ENCODE measurements around the gene DAAM1.

DAAM1 gene

DNA sequence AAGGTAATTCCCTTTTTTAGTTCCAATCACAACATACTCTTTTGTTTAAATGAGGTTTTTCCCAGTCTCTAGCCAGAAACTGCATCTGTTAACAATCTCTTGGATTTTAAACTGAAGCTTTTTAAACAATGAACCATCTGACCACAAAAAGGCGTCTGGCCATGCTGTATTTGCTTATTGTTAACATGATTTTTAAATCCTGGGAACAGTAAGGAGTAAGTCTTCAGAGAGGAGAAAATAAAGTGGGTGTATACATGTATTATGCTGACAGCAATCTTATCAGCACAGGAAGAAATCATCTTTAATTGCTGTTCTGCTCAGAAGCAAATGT lies 106.2 kb downstream of the DAAM1 start:
- no peak for DNase-seq

DNA sequence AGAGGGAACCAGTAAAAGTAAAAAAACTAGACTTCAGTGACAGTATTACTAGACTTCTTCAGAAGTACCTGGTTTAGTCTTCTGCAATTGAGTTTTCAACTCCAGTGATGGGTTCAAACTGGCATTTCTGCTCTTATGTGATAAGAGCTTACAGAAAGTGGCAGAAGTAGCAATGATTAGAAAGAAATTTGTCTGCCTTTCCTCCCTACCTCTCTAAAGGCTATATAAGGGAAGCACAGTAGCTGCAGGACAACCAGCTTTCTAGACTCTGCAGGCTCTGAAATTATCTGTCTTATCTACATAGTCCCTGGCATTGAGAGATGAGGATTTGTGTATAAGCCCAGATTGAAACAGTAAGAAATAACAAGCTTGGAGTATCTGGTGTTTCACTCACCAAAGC lies 107.5 kb downstream of the DAAM1 start:
- DNase-seq, result no peak

DNA sequence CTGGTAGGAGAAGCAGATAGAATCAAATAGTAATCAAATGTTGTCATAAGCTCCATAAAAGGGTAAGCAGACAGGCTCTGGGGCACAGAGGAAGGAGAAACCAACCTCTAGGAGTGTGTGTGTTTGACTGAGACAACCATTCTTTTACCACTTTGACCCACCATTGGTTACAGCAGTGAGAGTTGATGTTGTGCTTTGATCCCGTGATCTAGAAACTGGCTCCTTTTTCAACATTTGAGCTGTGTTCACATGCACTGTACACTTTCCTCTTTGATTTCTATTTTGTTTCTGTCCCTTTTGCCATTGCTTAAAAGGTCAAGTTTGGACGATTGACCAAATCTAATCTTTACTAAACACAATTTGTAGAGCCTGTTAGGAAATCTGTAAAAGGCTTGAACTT lies 108.0 kb downstream of the DAAM1 start:
- DNase-seq, result no peak

DNA sequence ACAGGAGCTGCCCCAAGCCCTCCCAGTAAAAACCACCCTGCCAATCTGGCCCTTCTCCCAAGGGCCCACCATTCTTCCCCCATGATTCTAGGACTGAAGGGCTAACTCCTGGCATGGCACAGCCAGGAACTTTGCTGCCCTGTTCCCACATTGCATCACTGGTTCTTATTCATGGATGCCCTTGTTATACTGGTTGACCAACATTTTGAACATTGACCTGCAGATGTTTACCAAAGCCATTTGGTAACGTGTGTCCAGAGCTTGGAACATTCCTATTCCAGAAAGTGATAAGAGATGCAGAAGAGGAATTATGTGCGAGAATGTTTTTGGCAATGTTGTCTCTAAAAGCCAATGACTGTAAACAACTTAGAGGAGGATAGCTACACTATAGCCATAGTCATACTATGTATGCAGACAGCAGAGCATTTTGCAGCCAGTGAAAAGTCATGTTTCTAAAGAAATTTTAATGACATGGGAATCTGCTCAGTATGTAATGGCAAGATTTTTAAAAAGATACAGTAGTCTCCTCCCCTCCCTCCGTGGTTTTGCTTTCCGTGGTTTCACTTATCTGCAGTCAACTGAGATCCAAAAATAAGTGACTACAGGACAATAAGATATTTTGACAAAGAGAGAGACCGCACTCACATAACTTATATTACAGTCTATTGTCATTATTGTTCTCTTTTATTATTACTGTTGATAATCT lies 108.8 kb downstream of the DAAM1 start:
- DNase-seq, result no peak

DNA sequence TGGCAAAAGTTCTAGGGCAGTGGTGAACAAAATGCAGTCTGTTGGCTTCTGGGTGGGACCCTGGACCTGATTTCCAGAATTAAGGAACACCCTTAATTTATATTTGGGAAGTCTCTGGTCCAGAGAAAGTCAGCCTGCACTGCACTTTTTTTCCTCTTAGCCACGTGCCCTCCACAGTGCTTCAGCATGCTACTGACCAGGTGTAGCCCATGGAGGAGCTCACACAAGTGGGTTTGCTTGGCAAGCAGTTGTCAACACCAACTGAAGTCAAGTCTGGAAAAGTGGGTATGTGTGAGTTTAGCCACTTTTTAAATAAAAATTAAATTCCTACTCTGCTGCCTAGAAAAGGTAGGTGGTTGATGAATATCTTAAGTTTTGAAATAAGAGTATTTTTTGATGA lies 111.3 kb downstream of the DAAM1 start:
- no peak for DNase-seq

DNA sequence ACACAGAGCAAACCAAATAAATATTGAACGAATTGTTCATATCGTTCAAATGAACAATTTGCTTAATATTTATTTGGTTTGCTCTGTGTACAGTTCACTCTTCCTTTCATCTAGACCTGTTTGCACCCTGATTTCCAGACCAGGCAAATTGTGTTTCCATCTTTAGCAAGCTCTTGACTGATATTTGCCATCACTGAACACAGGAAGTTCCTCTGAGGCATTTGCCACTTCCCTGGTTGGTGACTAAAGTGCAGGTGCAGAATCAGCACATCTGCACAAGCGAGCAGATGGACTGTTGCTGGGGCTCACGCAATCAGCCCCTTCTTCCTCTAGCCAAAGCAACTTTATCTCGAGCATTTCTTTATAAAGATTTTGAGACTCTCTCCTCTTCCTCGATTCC lies 112.9 kb downstream of the DAAM1 start:
- DNase-seq, result peak; percentile 20

DNA sequence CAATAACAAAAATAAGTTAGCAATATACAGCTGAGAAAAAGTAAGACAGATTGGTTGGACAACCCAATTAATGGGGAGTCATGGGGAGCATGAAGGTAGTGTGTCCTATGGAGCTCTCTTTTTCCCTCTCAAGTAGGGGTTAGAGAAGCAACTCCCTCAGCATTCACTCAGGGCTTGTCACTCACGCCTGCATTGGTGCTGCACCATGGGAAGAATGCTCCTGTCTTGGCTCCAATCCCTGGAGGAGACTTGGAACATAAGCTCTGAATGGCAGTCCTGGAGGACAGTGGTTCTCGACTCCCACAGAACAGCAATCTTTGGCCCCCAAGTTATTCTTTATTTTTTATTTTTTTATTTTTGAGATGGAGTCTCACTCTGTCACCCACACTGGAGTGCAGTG lies 113.8 kb downstream of the DAAM1 start:
- no peak for DNase-seq

DNA sequence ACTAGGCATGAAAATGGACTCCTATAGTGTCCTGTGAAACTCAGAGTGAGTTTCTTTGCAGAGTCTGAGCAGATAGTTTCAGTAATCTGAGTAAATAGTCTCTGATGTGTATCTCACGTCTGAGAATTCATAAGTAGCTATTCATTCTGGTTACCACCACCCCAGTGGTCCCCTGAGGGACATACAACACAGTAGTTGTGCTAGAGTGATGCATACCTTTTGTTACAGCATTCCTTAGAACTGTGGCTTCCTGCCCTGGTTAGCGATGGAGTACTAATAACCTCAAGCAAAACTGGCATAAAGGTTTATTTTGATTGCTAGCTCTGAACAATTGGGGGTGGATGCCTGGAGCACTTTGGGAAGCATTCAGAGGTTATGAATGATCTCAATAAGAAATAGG lies 114.7 kb downstream of the DAAM1 start:
- no peak for DNase-seq

DNA sequence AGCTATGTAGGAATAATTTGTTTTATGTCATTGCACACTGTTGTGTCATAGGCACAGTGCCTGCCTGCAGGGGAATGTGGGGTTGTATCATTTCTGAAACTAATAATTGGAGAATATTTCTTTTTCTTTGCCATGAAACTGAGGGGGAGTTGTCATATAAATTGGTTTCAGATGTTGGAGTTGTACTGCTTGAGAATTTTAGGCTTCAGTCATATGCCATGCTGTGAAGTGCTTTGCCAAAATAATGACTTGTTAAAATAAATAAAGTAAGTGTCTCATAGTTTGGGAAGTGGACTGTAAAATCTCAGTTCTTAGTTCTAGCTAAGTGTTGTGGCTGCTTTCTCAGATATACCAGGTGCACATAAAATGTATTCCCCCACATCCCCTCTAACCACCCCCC lies 116.8 kb downstream of the DAAM1 start:
- no peak for DNase-seq

DNA sequence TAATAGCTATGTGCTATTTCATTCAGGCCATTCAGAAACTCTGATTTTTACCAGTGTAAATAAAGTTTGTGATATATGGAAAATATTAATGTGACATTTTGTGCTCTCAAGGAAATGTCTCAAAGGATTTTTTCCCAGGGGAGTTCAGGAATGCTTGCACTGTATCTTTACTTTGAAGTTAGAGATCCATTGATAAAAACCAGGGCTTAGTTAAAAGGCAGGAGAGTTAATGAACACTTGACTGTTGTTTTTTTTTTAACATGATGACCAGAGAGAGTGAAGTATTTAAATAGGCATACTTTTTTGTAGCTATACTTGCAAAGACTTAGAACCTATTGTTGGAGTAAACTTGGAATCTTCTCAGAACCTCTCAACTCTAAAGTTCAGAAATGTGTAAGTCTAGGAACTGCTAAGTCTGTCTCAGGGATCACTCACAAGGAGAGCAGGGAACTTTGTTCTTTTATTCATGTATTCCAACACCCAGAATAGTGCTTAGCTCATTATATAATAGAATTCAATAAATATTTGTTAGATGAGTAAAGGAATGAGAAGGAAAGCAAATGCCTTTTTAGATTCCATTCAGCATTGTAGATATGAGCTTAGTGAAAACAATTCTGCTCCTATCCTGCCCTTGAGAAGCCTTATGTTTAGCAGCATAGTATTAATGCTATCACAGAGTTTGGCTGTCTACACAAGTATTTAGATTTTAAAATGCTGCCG lies 117.5 kb downstream of the DAAM1 start:
- no peak for DNase-seq

DNA sequence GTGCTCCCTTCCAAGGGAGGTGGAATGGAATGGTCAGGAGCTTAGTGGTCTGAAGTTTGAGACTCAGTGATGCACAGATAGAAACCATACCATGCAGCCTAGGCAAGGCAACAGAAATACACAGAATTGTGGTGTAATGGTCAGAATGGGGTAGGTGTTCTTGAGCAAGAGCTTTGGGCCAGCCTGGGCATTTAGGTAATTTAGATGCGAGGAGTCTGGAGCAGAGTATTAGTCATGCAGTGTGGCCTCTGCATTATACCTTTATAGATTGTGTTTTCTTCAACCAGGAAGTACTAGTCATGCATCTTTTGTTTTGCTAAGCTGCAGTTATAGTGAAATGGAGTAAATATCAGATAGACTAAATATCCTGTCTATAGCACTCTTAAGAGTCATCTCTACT lies 118.3 kb downstream of the DAAM1 start:
- DNase-seq, result no peak

DNA sequence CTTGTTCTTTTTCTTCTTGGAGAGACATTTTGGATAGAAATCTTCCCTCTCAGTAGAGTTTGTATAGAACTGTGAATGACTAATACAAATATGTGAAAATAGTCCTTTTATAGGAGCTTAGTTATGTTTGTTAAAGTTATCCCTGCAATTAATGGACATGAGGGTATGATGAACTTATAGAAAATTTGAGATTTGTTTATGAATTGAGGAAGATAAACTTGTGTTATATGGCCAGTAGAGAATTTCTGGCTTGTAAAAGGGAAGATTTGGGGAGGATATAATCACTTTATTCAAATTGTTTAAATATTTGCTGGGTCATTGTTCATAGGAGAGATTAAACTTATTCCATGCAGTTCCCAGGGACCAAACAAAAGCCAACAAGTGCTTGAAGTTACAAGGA lies 119.6 kb downstream of the DAAM1 start:
- DNase-seq, result no peak

DNA sequence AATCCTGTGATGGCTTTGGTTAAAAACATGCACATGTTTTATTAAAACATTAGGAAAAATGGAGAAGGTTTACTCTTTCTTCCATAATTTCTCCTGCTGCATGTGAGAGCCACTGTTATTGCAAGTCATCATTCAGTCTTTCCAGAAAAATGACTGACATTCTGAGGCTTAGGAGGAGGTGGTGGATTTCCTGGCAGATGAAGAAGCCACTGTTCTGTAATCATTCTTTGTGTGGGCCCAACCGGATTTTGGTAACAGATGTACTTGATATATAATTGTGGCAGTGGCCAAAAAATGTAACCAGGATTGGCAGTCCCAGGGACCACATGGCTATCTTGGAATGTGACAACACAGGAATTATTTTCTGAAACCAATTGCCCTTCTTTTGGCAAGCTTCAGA lies 120.2 kb downstream of the DAAM1 start:
- DNase-seq, result no peak

DNA sequence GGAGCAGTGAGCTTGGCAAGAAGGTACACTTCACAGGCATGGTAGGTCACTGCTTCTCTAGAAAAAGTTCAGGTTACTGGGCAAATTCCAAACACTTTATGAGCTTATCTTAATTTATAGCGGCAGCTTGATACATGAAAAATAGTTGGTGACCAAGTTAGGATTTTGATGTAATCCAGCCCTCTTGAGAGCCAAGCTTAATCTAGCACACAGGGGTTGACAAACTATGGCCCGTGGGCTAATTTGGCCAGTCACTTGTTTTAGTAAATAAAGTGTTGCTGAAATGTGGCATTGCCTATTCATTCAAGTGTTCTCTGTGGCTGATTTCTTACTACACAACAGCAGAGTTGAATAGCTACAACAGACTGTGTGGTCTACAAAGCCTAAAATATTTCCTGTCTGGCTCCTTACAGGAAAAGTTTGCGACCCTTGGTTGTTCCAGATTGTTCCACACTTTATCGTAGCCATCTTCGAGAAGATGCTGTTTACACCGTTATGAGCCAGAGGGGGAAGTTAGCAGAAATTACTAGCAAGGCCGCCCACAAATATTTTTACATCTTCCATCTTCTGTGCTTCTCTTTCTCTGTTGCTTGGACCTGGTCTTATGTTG lies 120.9 kb downstream of the DAAM1 start:
- no peak for DNase-seq

DNA sequence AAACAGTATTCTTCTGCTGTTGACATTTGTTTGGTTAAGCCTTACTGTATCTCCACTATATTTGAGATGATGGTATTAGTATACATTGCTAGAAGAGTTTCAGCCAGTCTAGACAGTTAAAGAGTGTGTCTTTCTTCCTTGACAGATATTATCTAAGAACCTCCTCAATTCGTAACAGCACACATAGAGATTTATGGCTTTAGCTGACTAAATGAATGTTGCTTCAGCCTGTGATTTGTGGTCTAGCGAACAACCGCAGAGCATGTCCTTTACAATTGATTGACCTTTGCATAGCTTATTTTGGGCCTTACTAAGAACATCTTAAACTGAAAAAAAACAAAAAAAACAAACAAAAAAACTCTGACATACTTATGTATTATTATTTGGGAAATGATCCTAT lies 122.2 kb downstream of the DAAM1 start:
- no peak for DNase-seq

DNA sequence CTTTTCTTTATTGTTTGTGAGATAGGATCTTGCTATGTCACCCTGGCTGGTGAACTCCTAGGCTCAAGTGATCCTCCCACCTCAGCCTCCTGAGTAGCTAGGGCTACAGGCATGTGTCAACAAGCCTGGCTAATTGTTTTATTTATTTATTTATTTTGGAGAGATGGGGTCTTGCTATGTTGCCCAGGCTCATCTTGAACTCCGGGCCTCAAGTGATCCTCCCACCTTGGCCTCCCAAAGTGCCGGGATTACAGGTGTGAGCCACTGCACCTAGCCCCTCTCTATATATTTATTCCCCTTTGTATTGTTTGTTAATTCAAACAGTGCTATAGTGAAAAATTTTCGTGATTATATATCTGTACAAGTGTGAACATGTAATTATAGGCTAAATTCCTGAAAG lies 123.3 kb downstream of the DAAM1 start:
- DNase-seq, result no peak

DNA sequence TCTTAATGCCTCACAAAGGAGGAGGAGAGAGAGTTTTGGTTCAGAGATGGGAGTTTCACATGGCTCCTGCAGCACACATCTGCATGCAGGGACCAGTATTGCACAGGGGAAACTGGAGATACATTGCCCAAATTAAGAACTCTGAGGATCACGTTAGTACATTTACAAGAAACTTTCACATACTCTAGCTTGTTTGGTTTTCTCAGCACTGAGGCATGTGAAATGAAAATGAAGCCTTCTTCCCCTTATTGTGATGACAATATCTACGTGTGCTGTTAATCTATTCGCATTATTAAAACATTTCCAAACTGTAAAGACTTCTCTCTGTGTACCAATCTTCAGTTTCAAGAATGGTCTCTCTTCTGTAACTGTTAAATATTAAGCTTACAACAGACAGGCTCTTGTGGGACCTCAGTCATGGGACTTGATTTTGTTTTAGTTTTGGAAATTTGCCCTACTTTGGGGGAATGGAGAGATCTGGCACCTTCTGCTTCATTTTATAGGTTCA lies 124.7 kb downstream of the DAAM1 start:
- DNase-seq, result no peak

DNA sequence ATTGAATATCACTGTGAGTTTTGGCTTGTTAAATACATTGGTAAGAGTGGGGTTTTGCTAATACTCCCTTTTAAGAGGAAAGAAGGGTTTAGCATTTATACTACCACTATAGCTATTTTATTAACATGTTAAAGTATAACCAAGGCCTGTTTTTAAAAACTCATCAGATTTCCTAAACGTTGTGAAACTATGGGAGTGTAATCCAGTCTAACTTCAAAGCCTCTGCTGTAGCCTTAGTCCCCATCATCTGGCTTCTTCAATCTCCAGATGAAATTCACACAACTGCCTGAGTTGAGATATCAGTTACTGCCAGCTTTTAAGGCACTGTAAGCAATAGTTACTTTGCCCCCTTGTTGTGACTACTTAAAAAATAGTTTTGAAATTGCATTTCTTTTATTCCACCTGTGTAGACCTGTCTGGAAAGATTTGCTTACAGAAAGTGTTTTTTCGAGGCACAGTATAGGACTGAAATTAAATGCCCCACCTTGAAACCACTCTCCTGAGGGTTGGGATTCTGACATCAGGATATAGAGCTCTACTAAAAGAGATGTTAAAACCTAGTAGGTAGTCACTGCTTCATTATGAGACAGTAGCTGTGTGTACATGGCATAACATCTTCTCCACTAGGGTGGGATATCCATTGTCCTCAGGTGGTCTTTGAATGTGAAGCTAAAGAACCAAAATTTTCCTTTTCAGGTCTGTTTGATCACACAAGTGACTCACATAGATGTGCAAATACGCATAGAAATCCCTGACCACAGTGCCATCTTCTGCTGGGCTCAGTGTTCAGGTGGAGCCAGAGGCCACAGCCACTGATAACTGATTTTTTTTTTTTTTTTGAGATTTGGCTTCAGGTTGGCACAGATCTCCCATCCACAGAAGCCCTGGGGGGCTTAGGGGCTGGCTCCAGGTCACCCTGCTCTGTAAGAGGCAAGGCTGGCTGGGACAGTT lies 125.5 kb downstream of the DAAM1 start:
- DNase-seq, result no peak

DNA sequence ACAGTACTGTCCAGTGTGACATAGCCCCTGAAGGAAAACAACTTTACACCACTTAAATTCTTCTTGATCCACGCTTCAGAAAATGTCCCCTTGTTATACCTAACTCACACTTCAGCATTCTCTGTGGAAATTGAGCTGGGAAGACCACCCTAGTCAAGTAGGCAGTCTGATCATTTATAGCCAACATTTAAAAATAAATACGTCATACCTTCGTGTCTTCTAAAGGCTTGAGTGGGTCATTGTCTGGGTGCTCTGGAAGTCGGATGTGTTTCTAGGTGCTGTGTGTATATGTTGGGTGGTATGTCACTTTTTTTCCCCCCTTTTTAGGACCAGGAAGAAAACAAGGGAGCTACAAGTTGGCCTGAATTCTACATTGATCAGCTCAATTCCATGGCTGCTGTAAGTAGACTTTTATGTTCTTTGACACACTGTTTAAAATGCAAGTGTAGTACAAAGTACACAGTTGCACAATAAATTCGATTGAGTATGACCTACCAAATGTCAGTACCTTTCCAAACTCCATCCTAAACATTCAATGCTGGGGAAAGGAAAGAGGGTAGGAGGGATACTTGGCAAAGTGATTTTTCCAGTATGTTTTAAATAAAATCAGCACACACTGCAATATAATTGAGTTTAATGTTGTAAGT lies 126.6 kb downstream of the DAAM1 start:
- no peak for DNase-seq

DNA sequence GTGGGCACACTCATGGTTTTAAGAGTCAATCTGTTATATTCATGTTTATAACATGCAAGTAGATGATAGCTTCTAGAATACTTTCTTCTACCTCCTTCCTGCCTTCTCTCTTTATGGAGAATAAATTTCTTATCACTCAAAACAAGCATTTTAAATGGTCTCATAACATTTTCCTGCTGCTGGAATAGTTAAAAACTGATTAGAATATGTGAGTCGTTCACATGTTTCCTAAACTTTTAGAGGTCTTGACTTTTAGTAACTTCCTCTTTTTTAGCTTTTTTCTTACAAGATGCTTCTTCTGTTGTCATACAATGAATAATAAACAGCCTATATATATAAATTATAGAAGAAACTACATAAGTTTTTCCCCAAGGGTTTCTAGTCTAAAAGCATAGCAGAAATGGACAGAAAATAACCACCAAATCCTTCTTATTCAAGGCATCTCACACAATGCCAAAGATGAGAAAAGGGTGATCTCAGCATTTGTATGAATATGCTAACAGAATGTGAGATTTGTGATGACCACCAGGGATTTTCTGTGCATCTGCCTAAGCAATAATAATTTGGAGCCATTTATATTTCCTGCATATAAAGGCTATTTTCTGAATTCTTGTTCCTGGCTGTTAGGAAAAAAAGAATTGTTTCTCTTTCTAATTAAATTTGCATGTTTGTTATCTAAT lies 127.8 kb downstream of the DAAM1 start:
- no peak for DNase-seq

DNA sequence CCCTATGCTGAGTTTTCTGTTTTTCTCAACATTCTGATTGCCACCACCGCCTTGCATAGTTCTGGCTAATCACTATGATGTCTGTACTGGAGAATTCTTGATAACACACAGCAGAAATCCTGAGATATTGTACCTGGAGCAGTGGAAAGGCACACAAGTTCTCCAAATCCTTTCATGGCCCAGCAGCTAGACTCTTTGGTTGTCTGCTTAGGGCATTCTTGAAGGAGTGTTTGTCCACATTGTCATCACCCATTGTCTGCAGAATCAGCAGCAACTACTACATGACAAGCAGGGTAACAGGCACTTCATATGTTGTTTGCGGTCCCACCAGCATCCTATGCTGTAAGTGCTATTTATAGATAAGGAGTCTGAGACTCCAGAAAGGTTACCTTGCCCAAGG lies 128.9 kb downstream of the DAAM1 start:
- DNase-seq, result no peak
